ENCODE data around the gene EML1.

EML1 gene

GRCh38 chr14:99821519-99822508 lies 28.6 kb downstream of the EML1 start:
- H3K4me1 ChIP-seq (ENCODE audit: control insufficient read depth in 5 of 5, insufficient read depth in 5 of 5, low read length in 5 of 5) = peaks cover 0 to 16% (median 2%) of the 10 kb centered on the region in 5 donors
- H3K9ac ChIP-seq (ENCODE audit: low read length in 5 of 5) = no peak overlapping the region

GRCh38 chr14:99822800-99823455 lies 29.7 kb downstream of the EML1 start:
- H3K4me3 ChIP-seq (ENCODE audit: low read depth in 1 of 5, low read length in 5 of 5) = peak overlapping the region in 1 of 5 donors; percentile 14
- no peak overlapping the region for H3K9ac ChIP-seq (ENCODE audit: low read length in 5 of 5)
- H3K36me3 ChIP-seq (ENCODE audit: control insufficient read depth in 5 of 5, insufficient read depth in 5 of 5, low read length in 5 of 5) = peaks cover 0 to 2% (median 0%) of the 10 kb centered on the region in 5 donors
- no peak overlapping the region for H3K27ac ChIP-seq (ENCODE audit: low read depth, low read length)
- no peaks in the 10 kb centered on the region for H3K9me3 ChIP-seq (ENCODE audit: control insufficient read depth in 5 of 5, low read length in 5 of 5)
- peaks cover 0 to 12% (median 2%) of the 10 kb centered on the region in 5 donors for H3K4me1 ChIP-seq (ENCODE audit: control insufficient read depth in 5 of 5, insufficient read depth in 5 of 5, low read length in 5 of 5)
- no peaks in the 10 kb centered on the region for H3K27me3 ChIP-seq (ENCODE audit: control insufficient read depth in 5 of 5, insufficient read depth in 4 of 5, low read length in 5 of 5)

More at GRCh38 chr14:99821519-99822508, 28.6 kb downstream of the EML1 start:
- Histone ChIP-seq H3K4me3 (ENCODE audit: low read depth in 1 of 5, low read length in 5 of 5) (no peak overlapping the region), H3K27ac (ENCODE audit: low read depth, low read length) (no peak overlapping the region), H3K36me3 (ENCODE audit: control insufficient read depth in 5 of 5, insufficient read depth in 5 of 5, low read length in 5 of 5) (no peaks in the 10 kb centered on the region), H3K9me3 (ENCODE audit: control insufficient read depth in 5 of 5, low read length in 5 of 5) (no peaks in the 10 kb centered on the region), H3K27me3 (ENCODE audit: control insufficient read depth in 5 of 5, insufficient read depth in 4 of 5, low read length in 5 of 5) (no peaks in the 10 kb centered on the region)

GRCh38 chr14:99824776-99825175 lies 31.6 kb downstream of the EML1 start:
- no peaks in the 10 kb centered on the region for H3K9me3 ChIP-seq (ENCODE audit: control insufficient read depth in 5 of 5, low read length in 5 of 5)
- H3K9ac ChIP-seq (ENCODE audit: low read length in 5 of 5) = no peak overlapping the region
- H3K27me3 ChIP-seq (ENCODE audit: control insufficient read depth in 5 of 5, insufficient read depth in 4 of 5, low read length in 5 of 5) = no peaks in the 10 kb centered on the region
- peaks cover 0 to 12% (median 2%) of the 10 kb centered on the region in 5 donors for H3K4me1 ChIP-seq (ENCODE audit: control insufficient read depth in 5 of 5, insufficient read depth in 5 of 5, low read length in 5 of 5)
- no peak overlapping the region for H3K4me3 ChIP-seq (ENCODE audit: low read depth in 1 of 5, low read length in 5 of 5)
- peaks cover 0 to 2% (median 0%) of the 10 kb centered on the region in 5 donors for H3K36me3 ChIP-seq (ENCODE audit: control insufficient read depth in 5 of 5, insufficient read depth in 5 of 5, low read length in 5 of 5)
- H3K27ac ChIP-seq (ENCODE audit: low read depth, low read length) = no peak overlapping the region

- H3K27ac ChIP-seq (ENCODE audit: low read depth, low read length) = no peak overlapping the region
- H3K27me3 ChIP-seq (ENCODE audit: control insufficient read depth in 5 of 5, insufficient read depth in 4 of 5, low read length in 5 of 5) = no peaks in the 10 kb centered on the region
- no peaks in the 10 kb centered on the region for H3K9me3 ChIP-seq (ENCODE audit: control insufficient read depth in 5 of 5, low read length in 5 of 5)
- H3K9ac ChIP-seq (ENCODE audit: low read length in 5 of 5) = no peak overlapping the region
- no peaks in the 10 kb centered on the region for H3K4me1 ChIP-seq (ENCODE audit: control insufficient read depth in 5 of 5, insufficient read depth in 5 of 5, low read length in 5 of 5)
- peaks cover 0 to 2% (median 0%) of the 10 kb centered on the region in 5 donors for H3K36me3 ChIP-seq (ENCODE audit: control insufficient read depth in 5 of 5, insufficient read depth in 5 of 5, low read length in 5 of 5)
- H3K4me3 ChIP-seq (ENCODE audit: low read depth in 1 of 5, low read length in 5 of 5) = no peak overlapping the region
Observed at GRCh38 chr14:99829450-99829849, 36.2 kb downstream of the EML1 start.

- peaks cover 0 to 2% (median 0%) of the 10 kb centered on the region in 5 donors for H3K36me3 ChIP-seq (ENCODE audit: control insufficient read depth in 5 of 5, insufficient read depth in 5 of 5, low read length in 5 of 5)
- no peak overlapping the region for H3K9ac ChIP-seq (ENCODE audit: low read length in 5 of 5)
Observed at GRCh38 chr14:99831303-99831702, 38.1 kb downstream of the EML1 start.

GRCh38 chr14:99831903-99832685 lies 38.9 kb downstream of the EML1 start:
- Histone ChIP-seq H3K4me3 (ENCODE audit: low read depth in 1 of 5, low read length in 5 of 5) (no peak overlapping the region), H3K9me3 (ENCODE audit: control insufficient read depth in 5 of 5, low read length in 5 of 5) (no peaks in the 10 kb centered on the region), H3K27me3 (ENCODE audit: control insufficient read depth in 5 of 5, insufficient read depth in 4 of 5, low read length in 5 of 5) (no peaks in the 10 kb centered on the region), H3K9ac (ENCODE audit: low read length in 5 of 5) (no peak overlapping the region), H3K4me1 (ENCODE audit: control insufficient read depth in 5 of 5, insufficient read depth in 5 of 5, low read length in 5 of 5) (no peaks in the 10 kb centered on the region), H3K27ac (ENCODE audit: low read depth, low read length) (no peak overlapping the region), H3K36me3 (ENCODE audit: control insufficient read depth in 5 of 5, insufficient read depth in 5 of 5, low read length in 5 of 5) (peaks cover 0 to 2% (median 0%) of the 10 kb centered on the region in 5 donors)

More at GRCh38 chr14:99831303-99831702, 38.1 kb downstream of the EML1 start:
- H3K27ac ChIP-seq (ENCODE audit: low read depth, low read length) = no peak overlapping the region
- H3K27me3 ChIP-seq (ENCODE audit: control insufficient read depth in 5 of 5, insufficient read depth in 4 of 5, low read length in 5 of 5) = no peaks in the 10 kb centered on the region
- no peaks in the 10 kb centered on the region for H3K9me3 ChIP-seq (ENCODE audit: control insufficient read depth in 5 of 5, low read length in 5 of 5)
- no peaks in the 10 kb centered on the region for H3K4me1 ChIP-seq (ENCODE audit: control insufficient read depth in 5 of 5, insufficient read depth in 5 of 5, low read length in 5 of 5)
- no peak overlapping the region for H3K4me3 ChIP-seq (ENCODE audit: low read depth in 1 of 5, low read length in 5 of 5)

- Histone ChIP-seq H3K4me1 (ENCODE audit: control insufficient read depth in 5 of 5, insufficient read depth in 5 of 5, low read length in 5 of 5) (peaks cover 0 to 3% (median 0%) of the 10 kb centered on the region in 5 donors), H3K27ac (ENCODE audit: low read depth, low read length) (no peak overlapping the region), H3K9me3 (ENCODE audit: control insufficient read depth in 5 of 5, low read length in 5 of 5) (no peaks in the 10 kb centered on the region), H3K36me3 (ENCODE audit: control insufficient read depth in 5 of 5, insufficient read depth in 5 of 5, low read length in 5 of 5) (no peaks in the 10 kb centered on the region), H3K4me3 (ENCODE audit: low read depth in 1 of 5, low read length in 5 of 5) (no peak overlapping the region), H3K9ac (ENCODE audit: low read length in 5 of 5) (no peak overlapping the region), H3K27me3 (ENCODE audit: control insufficient read depth in 5 of 5, insufficient read depth in 4 of 5, low read length in 5 of 5) (no peaks in the 10 kb centered on the region)
Observed at GRCh38 chr14:99837822-99838221, 44.6 kb downstream of the EML1 start.

GRCh38 chr14:99838639-99839134 lies 45.5 kb downstream of the EML1 start:
- no peak overlapping the region for H3K4me3 ChIP-seq (ENCODE audit: low read depth in 1 of 5, low read length in 5 of 5)
- no peaks in the 10 kb centered on the region for H3K9me3 ChIP-seq (ENCODE audit: control insufficient read depth in 5 of 5, low read length in 5 of 5)
- H3K27ac ChIP-seq (ENCODE audit: low read depth, low read length) = no peak overlapping the region
- no peaks in the 10 kb centered on the region for H3K36me3 ChIP-seq (ENCODE audit: control insufficient read depth in 5 of 5, insufficient read depth in 5 of 5, low read length in 5 of 5)
- H3K27me3 ChIP-seq (ENCODE audit: control insufficient read depth in 5 of 5, insufficient read depth in 4 of 5, low read length in 5 of 5) = no peaks in the 10 kb centered on the region
- H3K9ac ChIP-seq (ENCODE audit: low read length in 5 of 5) = no peak overlapping the region
- H3K4me1 ChIP-seq (ENCODE audit: control insufficient read depth in 5 of 5, insufficient read depth in 5 of 5, low read length in 5 of 5) = peaks cover 0 to 3% (median 0%) of the 10 kb centered on the region in 5 donors

GRCh38 chr14:99839696-99840095 lies 46.5 kb downstream of the EML1 start:
- Histone ChIP-seq H3K4me3 (ENCODE audit: low read depth in 1 of 5, low read length in 5 of 5) (no peak overlapping the region), H3K4me1 (ENCODE audit: control insufficient read depth in 5 of 5, insufficient read depth in 5 of 5, low read length in 5 of 5) (peaks cover 0 to 3% (median 0%) of the 10 kb centered on the region in 5 donors), H3K9ac (ENCODE audit: low read length in 5 of 5) (no peak overlapping the region), H3K27ac (ENCODE audit: low read depth, low read length) (no peak overlapping the region), H3K36me3 (ENCODE audit: control insufficient read depth in 5 of 5, insufficient read depth in 5 of 5, low read length in 5 of 5) (no peaks in the 10 kb centered on the region), H3K9me3 (ENCODE audit: control insufficient read depth in 5 of 5, low read length in 5 of 5) (no peaks in the 10 kb centered on the region), H3K27me3 (ENCODE audit: control insufficient read depth in 5 of 5, insufficient read depth in 4 of 5, low read length in 5 of 5) (no peaks in the 10 kb centered on the region)

Data from subcutaneous abdominal adipose tissue (tissue), 5 donors.